ENCODE data around the gene SCN4A. TPM values are rescaled to one million over a fixed set of nuclear protein-coding genes. Genes with fewer than 3 reads are reported as not detected.
A peak's percentile ranks its signal among the peaks of the same experiment; 100 is the strongest.

The SCN4A gene
- total and polyA plus RNA-seq, 2 of the 13 experiments (the other 11 are each of a cell fraction or from before 2014, with no cell fraction given), result 0.02 to 0.03 TPM

DNA sequence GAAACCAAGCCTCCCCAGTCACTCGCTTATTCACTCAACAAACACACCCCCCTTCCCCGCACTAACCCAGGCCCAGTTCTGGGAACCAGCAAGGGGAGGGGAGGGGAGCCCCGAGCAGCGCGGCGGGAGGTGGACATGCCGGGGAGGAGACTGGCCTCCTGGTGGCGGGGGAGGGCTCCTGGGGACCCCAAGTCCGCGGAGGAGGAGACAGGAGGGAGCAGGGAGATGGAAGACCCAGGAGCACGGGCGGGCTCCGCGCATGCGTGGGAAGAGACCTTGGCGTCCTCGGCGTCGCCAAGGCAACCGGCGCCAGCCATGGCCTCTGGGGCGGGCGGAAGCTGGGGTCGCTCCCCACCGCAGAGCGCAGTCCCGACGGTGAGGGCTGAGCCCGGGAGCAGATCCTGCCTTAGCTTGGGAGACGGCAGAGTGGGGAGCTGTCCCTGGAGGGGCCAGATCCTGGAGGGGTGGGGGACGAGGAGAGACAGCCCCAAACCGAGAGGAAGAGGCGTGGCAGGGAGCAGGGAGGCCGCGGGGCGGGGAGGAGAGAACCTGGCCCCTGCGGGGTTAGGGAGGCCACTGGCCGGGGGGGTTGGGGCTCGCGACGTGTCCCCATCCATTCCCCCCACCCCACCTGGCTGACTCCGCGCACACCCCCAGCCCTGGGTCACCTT is 25.5 kb upstream of the SCN4A start, which contains the start of gene PRR29 (continued):
- TF ChIP-seq, protein P1, sequence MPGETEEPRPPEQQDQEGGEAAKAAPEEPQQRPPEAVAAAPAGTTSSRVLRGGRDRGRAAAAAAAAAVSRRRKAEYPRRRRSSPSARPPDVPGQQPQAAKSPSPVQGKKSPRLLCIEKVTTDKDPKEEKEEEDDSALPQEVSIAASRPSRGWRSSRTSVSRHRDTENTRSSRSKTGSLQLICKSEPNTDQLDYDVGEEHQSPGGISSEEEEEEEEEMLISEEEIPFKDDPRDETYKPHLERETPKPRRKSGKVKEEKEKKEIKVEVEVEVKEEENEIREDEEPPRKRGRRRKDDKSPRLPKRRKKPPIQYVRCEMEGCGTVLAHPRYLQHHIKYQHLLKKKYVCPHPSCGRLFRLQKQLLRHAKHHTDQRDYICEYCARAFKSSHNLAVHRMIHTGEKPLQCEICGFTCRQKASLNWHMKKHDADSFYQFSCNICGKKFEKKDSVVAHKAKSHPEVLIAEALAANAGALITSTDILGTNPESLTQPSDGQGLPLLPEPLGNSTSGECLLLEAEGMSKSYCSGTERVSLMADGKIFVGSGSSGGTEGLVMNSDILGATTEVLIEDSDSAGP (CRISPR knock-in tag; IDR thresholded peaks at IDR 0.05; ENCODE audit: borderline replicate concordance), result no peak; the same call in 1 of the 2 replicates
- no peak for TF ChIP-seq SOX5 (CRISPR knock-in tag; IDR thresholded peaks at IDR 0.05; ENCODE audit: borderline replicate concordance)
- TF ChIP-seq ZNF260 (CRISPR knock-in tag; IDR thresholded peaks at IDR 0.05; ENCODE audit: borderline replicate concordance, low read depth), result no peak
- no peak; the same call in 1 of the 2 replicates for TF ChIP-seq ZGPAT (CRISPR knock-in tag; IDR thresholded peaks at IDR 0.05)
- TF ChIP-seq, protein P2, sequence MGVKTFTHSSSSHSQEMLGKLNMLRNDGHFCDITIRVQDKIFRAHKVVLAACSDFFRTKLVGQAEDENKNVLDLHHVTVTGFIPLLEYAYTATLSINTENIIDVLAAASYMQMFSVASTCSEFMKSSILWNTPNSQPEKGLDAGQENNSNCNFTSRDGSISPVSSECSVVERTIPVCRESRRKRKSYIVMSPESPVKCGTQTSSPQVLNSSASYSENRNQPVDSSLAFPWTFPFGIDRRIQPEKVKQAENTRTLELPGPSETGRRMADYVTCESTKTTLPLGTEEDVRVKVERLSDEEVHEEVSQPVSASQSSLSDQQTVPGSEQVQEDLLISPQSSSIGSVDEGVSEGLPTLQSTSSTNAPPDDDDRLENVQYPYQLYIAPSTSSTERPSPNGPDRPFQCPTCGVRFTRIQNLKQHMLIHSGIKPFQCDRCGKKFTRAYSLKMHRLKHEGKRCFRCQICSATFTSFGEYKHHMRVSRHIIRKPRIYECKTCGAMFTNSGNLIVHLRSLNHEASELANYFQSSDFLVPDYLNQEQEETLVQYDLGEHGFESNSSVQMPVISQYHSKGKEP (CRISPR knock-in tag; IDR thresholded peaks at IDR 0.05), result no peak
- peak; percentile 91; the same call in 1 of the 2 replicates for TF ChIP-seq TRAFD1 (CRISPR knock-in tag; IDR thresholded peaks at IDR 0.05; ENCODE audit: borderline replicate concordance)
- TF ChIP-seq SRSF4 (IDR thresholded peaks at IDR 0.05; ENCODE audit: low read depth, low read length, poor library complexity, severe bottlenecking), result no peak
- 0 out of 2 replicates have a peak, but pooled peaks have one; percentile 79 for TF ChIP-seq ZNF33B (CRISPR knock-in tag; IDR thresholded peaks at IDR 0.05)
- no peak for TF ChIP-seq BHLHE40 (IDR thresholded peaks at IDR 0.05; ENCODE audit: low read length)
- TF ChIP-seq, protein P3, sequence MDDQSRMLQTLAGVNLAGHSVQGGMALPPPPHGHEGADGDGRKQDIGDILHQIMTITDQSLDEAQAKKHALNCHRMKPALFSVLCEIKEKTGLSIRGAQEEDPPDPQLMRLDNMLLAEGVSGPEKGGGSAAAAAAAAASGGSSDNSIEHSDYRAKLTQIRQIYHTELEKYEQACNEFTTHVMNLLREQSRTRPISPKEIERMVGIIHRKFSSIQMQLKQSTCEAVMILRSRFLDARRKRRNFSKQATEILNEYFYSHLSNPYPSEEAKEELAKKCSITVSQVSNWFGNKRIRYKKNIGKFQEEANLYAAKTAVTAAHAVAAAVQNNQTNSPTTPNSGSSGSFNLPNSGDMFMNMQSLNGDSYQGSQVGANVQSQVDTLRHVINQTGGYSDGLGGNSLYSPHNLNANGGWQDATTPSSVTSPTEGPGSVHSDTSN (CRISPR knock-in tag; IDR thresholded peaks at IDR 0.05; ENCODE audit: borderline replicate concordance), result no peak
- TF ChIP-seq ZNF292 (CRISPR knock-in tag; IDR thresholded peaks at IDR 0.05; ENCODE audit: borderline replicate concordance, low read depth), result no peak
- TF ChIP-seq, protein P4, sequence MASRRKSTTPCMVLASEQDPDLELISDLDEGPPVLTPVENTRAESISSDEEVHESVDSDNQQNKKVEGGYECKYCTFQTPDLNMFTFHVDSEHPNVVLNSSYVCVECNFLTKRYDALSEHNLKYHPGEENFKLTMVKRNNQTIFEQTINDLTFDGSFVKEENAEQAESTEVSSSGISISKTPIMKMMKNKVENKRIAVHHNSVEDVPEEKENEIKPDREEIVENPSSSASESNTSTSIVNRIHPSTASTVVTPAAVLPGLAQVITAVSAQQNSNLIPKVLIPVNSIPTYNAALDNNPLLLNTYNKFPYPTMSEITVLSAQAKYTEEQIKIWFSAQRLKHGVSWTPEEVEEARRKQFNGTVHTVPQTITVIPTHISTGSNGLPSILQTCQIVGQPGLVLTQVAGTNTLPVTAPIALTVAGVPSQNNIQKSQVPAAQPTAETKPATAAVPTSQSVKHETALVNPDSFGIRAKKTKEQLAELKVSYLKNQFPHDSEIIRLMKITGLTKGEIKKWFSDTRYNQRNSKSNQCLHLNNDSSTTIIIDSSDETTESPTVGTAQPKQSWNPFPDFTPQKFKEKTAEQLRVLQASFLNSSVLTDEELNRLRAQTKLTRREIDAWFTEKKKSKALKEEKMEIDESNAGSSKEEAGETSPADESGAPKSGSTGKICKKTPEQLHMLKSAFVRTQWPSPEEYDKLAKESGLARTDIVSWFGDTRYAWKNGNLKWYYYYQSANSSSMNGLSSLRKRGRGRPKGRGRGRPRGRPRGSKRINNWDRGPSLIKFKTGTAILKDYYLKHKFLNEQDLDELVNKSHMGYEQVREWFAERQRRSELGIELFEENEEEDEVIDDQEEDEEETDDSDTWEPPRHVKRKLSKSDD (CRISPR knock-in tag; IDR thresholded peaks at IDR 0.05; ENCODE audit: low read depth), result no peak
- TF ChIP-seq KDM3A (CRISPR knock-in tag; IDR thresholded peaks at IDR 0.05; ENCODE audit: low read depth), result no peak
- no peak; the same call in 1 of the 2 replicates for TF ChIP-seq TAF1 (CRISPR knock-in tag; IDR thresholded peaks at IDR 0.05)
- TF ChIP-seq MED13 (CRISPR knock-in tag; IDR thresholded peaks at IDR 0.05), result no peak

All from HepG2 (cell line).